PC-9 (cell line): ENCODE measurements around the gene DCAF17. TPM values are rescaled to one million over a fixed set of nuclear protein-coding genes. Genes with fewer than 3 reads are reported as not detected.
A peak's percentile ranks its signal among the peaks of the same experiment; 100 is the strongest.

Experiments
- BruUV-seq: library from RNA; stranded (reverse); fragments of 400-500 nt; replicated peaks from 2 replicates; lab custom pipeline; 2021; lab: Mats Ljungman, UMichigan
- CTCF ChIA-PET: fragments of 300-600 bp; sonication (Branson Sonifier 250); formaldehyde crosslinking; loops from one replicate; lab custom pipeline; 2022; ENCODE audit warnings: antibody characterized with exemption; lab: Charles Lee
- POLR2A ChIA-PET: fragments of 300-600 bp; sonication (Branson Sonifier 250); formaldehyde crosslinking; loops from one replicate; lab custom pipeline; 2022; ENCODE audit warnings: antibody characterized with exemption; ENCODE audit not compliant: unreplicated experiment; lab: Charles Lee
- DNase-seq, 2 experiments: peaks; one replicate each; pipeline versions ENCODE4 v3.0.0 to v3.0.0-alpha.2; 2015 to 2022; ENCODE audit warnings: mixed read lengths in 1 of 2
- H2AFZ ChIP-seq: fragments of 200-600 bp; sonication (generic); 2 replicates; pipeline ENCODE4 v1.8.1; 2017; ENCODE audit warnings: antibody characterized with exemption
- H3F3A ChIP-seq: fragments of 200-600 bp; sonication (generic); 2 replicates; pipeline ENCODE4 v1.8.1; 2017; ENCODE audit warnings: antibody characterized with exemption, mild to moderate bottlenecking, low read depth; ENCODE audit not compliant: insufficient read depth
- H3K27ac ChIP-seq: fragments of 200-600 bp; sonication (generic); 2 replicates; pipeline ENCODE4 v1.6.1; 2016; ENCODE audit warnings: mixed run types
- H3K27me3 ChIP-seq: fragments of 200-600 bp; sonication (generic); 2 replicates; pipeline ENCODE4 v1.6.1; 2016; ENCODE audit warnings: low read depth, mixed run types; ENCODE audit not compliant: insufficient read depth
- H3K36me3 ChIP-seq: fragments of 200-600 bp; sonication (generic); 2 replicates; pipeline ENCODE4 v1.6.1; 2016; ENCODE audit warnings: low read depth, mixed run types
- H3K4me1 ChIP-seq: fragments of 200-600 bp; sonication (generic); replicated peaks from 2 replicates; pipeline ENCODE4 v1.6.1; 2016; ENCODE audit warnings: mixed run types; ENCODE audit not compliant: insufficient read depth
- H3K4me2 ChIP-seq: fragments of 200-600 bp; sonication (generic); 2 replicates; pipeline ENCODE4 v1.6.1; 2017; ENCODE audit warnings: mixed run types
- H3K4me3 ChIP-seq: fragments of 200-600 bp; sonication (generic); 2 replicates; pipeline ENCODE4 v1.6.1; 2016; ENCODE audit warnings: mixed run types
- H3K79me2 ChIP-seq: fragments of 200-600 bp; sonication (generic); 2 replicates; pipeline ENCODE4 v1.6.1; 2017; ENCODE audit warnings: low read depth, mixed run types
- H3K9me2 ChIP-seq: fragments of 200-600 bp; sonication (generic); 2 replicates; pipeline ENCODE4 v1.8.1; 2017; ENCODE audit warnings: mild to moderate bottlenecking; ENCODE audit not compliant: insufficient read depth
- H3K9me3 ChIP-seq: fragments of 200-600 bp; sonication (generic); 2 replicates; pipeline ENCODE4 v1.8.1; 2016; ENCODE audit warnings: low read depth; ENCODE audit not compliant: insufficient read depth
- H4K20me1 ChIP-seq: fragments of 200-600 bp; sonication (generic); 2 replicates; pipeline ENCODE4 v1.8.1; 2017; ENCODE audit not compliant: insufficient read depth
- CTCF ChIP-seq: fragments of 200-600 bp; sonication (generic); conservative IDR thresholded peaks from 2 replicates; pipeline ENCODE4 v1.6.1; 2017; ENCODE audit warnings: mixed run types, antibody characterized with exemption, mild to moderate bottlenecking, moderate library complexity
- EZH2 ChIP-seq: fragments of 200-600 bp; sonication (generic); IDR thresholded peaks from 2 replicates; pipeline ENCODE4 v1.8.0; 2017; ENCODE audit warnings: antibody characterized with exemption, low read depth
- intact Hi-C: fragments of 100-400 bp; cut with micrococcal nuclease; formaldehyde crosslinking; loops from one replicate; pipeline ENCODE4 v1.10.0; 2022; ENCODE audit not compliant: unreplicated experiment
- total RNA-seq: library from RNA; stranded (reverse); gene quantifications from 2 replicates; pipeline ENCODE4 v1.2.3, GENCODE V29; 2021

The DCAF17 gene
- total RNA-seq, 1 experiment from 2014 or later = 22.0 TPM

DNA sequence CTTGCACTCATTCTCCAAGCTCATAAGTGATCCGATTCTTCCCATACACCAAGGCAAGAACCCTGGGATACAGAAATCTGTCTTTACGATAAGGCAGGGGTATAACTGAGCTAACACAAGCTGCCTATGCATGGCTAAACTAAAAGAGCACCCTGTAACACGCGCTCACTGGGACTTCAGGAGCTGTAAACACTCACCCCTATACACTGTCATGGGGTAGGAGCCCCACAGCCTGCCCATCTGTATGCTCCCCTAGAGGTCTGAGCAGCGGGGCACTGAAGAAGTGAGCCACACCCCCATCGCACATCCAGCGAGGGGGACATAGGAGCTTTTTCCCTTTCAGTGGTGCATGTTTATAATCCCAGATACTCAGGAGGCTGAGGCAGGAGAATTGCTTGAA is 47.0 kb upstream of the DCAF17 start:
- no peak overlapping the region for H3K4me2 ChIP-seq
- no TSS peak for BruUV-seq
- no peak overlapping the region for H3K27ac ChIP-seq
- intact Hi-C loops = no loop called here
- peaks cover 19% of the 10 kb centered on the region for H3F3A ChIP-seq
- no peak overlapping the region for H2AFZ ChIP-seq
- no peaks in the 10 kb centered on the region; the same call in 1 of the 2 replicates for H3K9me3 ChIP-seq
- no peak overlapping the region for H3K4me3 ChIP-seq
- no peaks in the 10 kb centered on the region for H3K27me3 ChIP-seq
- no peaks in the 10 kb centered on the region for H4K20me1 ChIP-seq
- DNase-seq = no peak
- H3K79me2 ChIP-seq = peaks cover 16% of the 10 kb centered on the region; the same call in 1 of the 2 replicates
- CTCF ChIA-PET = no interaction called here
- no peaks in the 10 kb centered on the region for H3K9me2 ChIP-seq
- 0 out of 2 replicates have a peak, but pooled peaks cover 3% of the 10 kb centered on the region for H3K36me3 ChIP-seq
- peaks cover 26% of the 10 kb centered on the region for H3K4me1 ChIP-seq
- no peak for TF ChIP-seq EZH2
- no peak for TF ChIP-seq CTCF
- POLR2A ChIA-PET = no interaction called here

DNA sequence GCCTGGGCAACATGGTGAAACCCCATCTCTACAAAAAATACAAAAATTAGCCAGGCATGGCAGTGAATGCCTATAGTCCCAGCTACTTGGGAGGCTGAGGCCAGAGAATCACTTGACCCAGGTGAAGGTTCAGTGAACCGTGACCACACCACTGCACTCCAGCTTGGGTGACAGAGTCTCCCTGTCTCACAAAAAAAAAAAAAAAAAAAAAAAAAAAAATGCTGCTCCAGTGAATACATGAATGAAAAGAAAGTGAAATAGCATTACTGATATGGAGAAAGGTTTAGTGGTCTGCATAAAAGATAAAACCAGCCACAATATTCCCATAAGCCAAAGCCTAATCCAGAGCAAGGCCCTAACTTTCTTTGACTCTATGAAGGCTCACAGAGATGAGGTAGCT is 44.7 kb upstream of the DCAF17 start:
- 0 out of 2 replicates have a peak, but pooled peaks cover 12% of the 10 kb centered on the region for H3K79me2 ChIP-seq
- no peak for DNase-seq
- H3F3A ChIP-seq = peaks cover 20% of the 10 kb centered on the region
- H4K20me1 ChIP-seq = no peaks in the 10 kb centered on the region
- H2AFZ ChIP-seq = no peak overlapping the region
- BruUV-seq = no TSS peak
- TF ChIP-seq EZH2 (no peak), CTCF (no peak)
- no peaks in the 10 kb centered on the region for H3K9me2 ChIP-seq
- POLR2A ChIA-PET = interaction anchor here (0.6 kb wide), 1 partner anchor 397 kb away, joined by 3 read pairs; no protein-coding TSS in a partner anchor
- CTCF ChIA-PET = interaction anchor here (0.6 to 1.2 kb wide), 2 partner anchors 27 to 192 kb away, joined by 3 read pairs; no protein-coding TSS in a partner anchor
- peaks cover 37% of the 10 kb centered on the region for H3K4me1 ChIP-seq
- intact Hi-C loops = no loop called here
- H3K4me2 ChIP-seq = no peak overlapping the region
- H3K27me3 ChIP-seq = no peaks in the 10 kb centered on the region
- no peaks in the 10 kb centered on the region for H3K9me3 ChIP-seq
- 0 out of 2 replicates have a peak, but pooled peaks cover 3% of the 10 kb centered on the region for H3K36me3 ChIP-seq
- no peak overlapping the region for H3K27ac ChIP-seq
- H3K4me3 ChIP-seq = no peak overlapping the region

DNA sequence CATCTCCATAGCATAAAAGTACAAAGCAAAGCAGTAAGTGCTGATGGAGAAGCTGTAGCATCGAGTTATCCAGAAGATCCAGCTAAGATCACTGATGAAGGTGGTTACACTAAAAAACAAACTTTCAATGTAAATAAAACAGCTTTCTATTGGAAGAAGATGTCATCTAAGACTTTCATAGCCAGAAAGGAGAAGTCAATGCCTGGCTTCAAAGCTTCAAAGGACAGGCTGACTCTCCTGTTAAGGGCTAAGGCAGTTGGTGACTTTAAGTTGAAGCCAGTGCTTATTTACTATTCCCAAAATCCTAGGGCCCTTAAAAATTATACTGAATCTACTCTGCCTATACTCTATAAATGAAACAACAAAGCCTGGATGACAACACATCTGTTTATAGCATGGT is 44.2 kb upstream of the DCAF17 start:
- H3K4me1 ChIP-seq = peaks cover 37% of the 10 kb centered on the region
- CTCF ChIA-PET = no interaction called here
- BruUV-seq = no TSS peak
- peaks cover 20% of the 10 kb centered on the region for H3F3A ChIP-seq
- peak overlapping the region; percentile 60; the same call in 1 of the 2 replicates for H3K4me2 ChIP-seq
- no peaks in the 10 kb centered on the region for H3K9me2 ChIP-seq
- H3K4me3 ChIP-seq = no peak overlapping the region
- no peaks in the 10 kb centered on the region for H3K27me3 ChIP-seq
- H3K27ac ChIP-seq = peak overlapping the region; percentile 82
- H4K20me1 ChIP-seq = no peaks in the 10 kb centered on the region
- 0 out of 2 replicates have a peak, but pooled peaks cover 3% of the 10 kb centered on the region for H3K36me3 ChIP-seq
- H3K9me3 ChIP-seq = no peaks in the 10 kb centered on the region
- no peak overlapping the region for H2AFZ ChIP-seq
- no peak for TF ChIP-seq EZH2
- TF ChIP-seq CTCF = no peak
- DNase-seq = no peak
- POLR2A ChIA-PET = interaction anchor here (0.6 kb wide), 1 partner anchor 398 kb away, joined by 3 read pairs; no protein-coding TSS in a partner anchor
- peaks cover 12% of the 10 kb centered on the region; the same call in 1 of the 2 replicates for H3K79me2 ChIP-seq
- intact Hi-C loops = no loop called here
